ENCODE results near the gene PCIF1. TPM values are rescaled to one million over a fixed set of nuclear protein-coding genes. Genes with fewer than 3 reads are reported as not detected.

PCIF1 gene
- total RNA-seq, 1 donor from 2014 or later, result 13.0 TPM

GRCh38 chr20:45971425-45971674, 36.9 kb downstream of the PCIF1 start:
- H3K27ac Mint-ChIP-seq (ENCODE audit: unreplicated experiment), result no peak overlapping the region
- FAIRE-seq, result no peak
- Histone ChIP-seq H3K27me3 (ENCODE audit: insufficient read depth, low read length) (no peaks in the 10 kb centered on the region), H3K9ac (ENCODE audit: low read length) (peak overlapping the region; percentile 96), H3K9me3 (ENCODE audit: insufficient read depth, low read depth, low read length) (no peaks in the 10 kb centered on the region), H3K79me2 (ENCODE audit: insufficient read depth, low read length) (peaks cover 43% of the 10 kb centered on the region), H3K4me3 (ENCODE audit: insufficient read depth, low read depth, low read length) (peak overlapping the region; percentile 86), H3K4me1 (ENCODE audit: insufficient read depth, low read length) (peaks cover 36% of the 10 kb centered on the region), H3K27ac (ENCODE audit: low read depth, low read length) (peak overlapping the region; percentile 100), H2AFZ (ENCODE audit: low read depth, low read length) (peak overlapping the region; percentile 96), H3K4me2 (ENCODE audit: low read length) (peak overlapping the region; percentile 83), H4K20me1 (ENCODE audit: insufficient read depth, low read length) (peaks cover 32% of the 10 kb centered on the region), H3K36me3 (ENCODE audit: insufficient read depth, low read length) (peaks cover 20% of the 10 kb centered on the region)
- H3K9me3 Mint-ChIP-seq (ENCODE audit: unreplicated experiment), result no peaks in the 10 kb centered on the region
- no peak for TF ChIP-seq CTCF (IDR thresholded peaks at IDR 0.05; ENCODE audit: insufficient read depth, low read depth, low read length)
- TF ChIP-seq EZH2 (IDR thresholded peaks at IDR 0.05; ENCODE audit: insufficient read depth, low read length), result no peak
- no peaks in the 10 kb centered on the region for H3K36me3 Mint-ChIP-seq (ENCODE audit: low read depth, unreplicated experiment)
- peak overlapping the region; percentile 94 for H3K4me3 Mint-ChIP-seq (ENCODE audit: unreplicated experiment)
- H3K27me3 Mint-ChIP-seq (ENCODE audit: low read depth, unreplicated experiment), result no peaks in the 10 kb centered on the region
- DNase-seq (ENCODE audit: low read depth), result no peak
- peaks cover 17% of the 10 kb centered on the region for H3K4me1 Mint-ChIP-seq (ENCODE audit: low read depth, unreplicated experiment)

GRCh38 chr20:45971675-45972499, 37.4 kb downstream of the PCIF1 start, which contains the start of gene ZNF335:
TSS of gene ZNF335 (minus strand) at chr20:45972203. CDS start at chr20:45971410, 793 bp downstream.
- Mint-ChIP-seq H3K4me1 (ENCODE audit: low read depth, unreplicated experiment) (peaks cover 17% of the 10 kb centered on the region), H3K27ac (ENCODE audit: unreplicated experiment) (peak within 1 kb of the TSS; percentile 99), H3K9me3 (ENCODE audit: unreplicated experiment) (no peaks in the 10 kb centered on the region), H3K4me3 (ENCODE audit: unreplicated experiment) (peak within 1 kb of the TSS; percentile 94), H3K27me3 (ENCODE audit: low read depth, unreplicated experiment) (no peaks in the 10 kb centered on the region), H3K36me3 (ENCODE audit: low read depth, unreplicated experiment) (no peaks in the 10 kb centered on the region)
- H3K4me3 ChIP-seq (ENCODE audit: insufficient read depth, low read depth, low read length), result peak within 1 kb of the TSS; percentile 86
- H3K4me2 ChIP-seq (ENCODE audit: low read length), result peak within 1 kb of the TSS; percentile 83
- peak within 1 kb of the TSS; percentile 96 for H3K9ac ChIP-seq (ENCODE audit: low read length)
- H2AFZ ChIP-seq (ENCODE audit: low read depth, low read length), result peak within 1 kb of the TSS; percentile 96
- FAIRE-seq (no peak), DNase-seq (ENCODE audit: low read depth) (peak; percentile 91)
- H4K20me1 ChIP-seq (ENCODE audit: insufficient read depth, low read length), result peaks cover 32% of the 10 kb centered on the region
- no peaks in the 10 kb centered on the region for H3K9me3 ChIP-seq (ENCODE audit: insufficient read depth, low read depth, low read length)
- peaks cover 3% of the 10 kb centered on the region for H3K27me3 ChIP-seq (ENCODE audit: insufficient read depth, low read length)
- H3K4me1 ChIP-seq (ENCODE audit: insufficient read depth, low read length), result peaks cover 36% of the 10 kb centered on the region
- peaks cover 43% of the 10 kb centered on the region for H3K79me2 ChIP-seq (ENCODE audit: insufficient read depth, low read length)
- TF ChIP-seq EZH2 (IDR thresholded peaks at IDR 0.05; ENCODE audit: insufficient read depth, low read length) (no peak), CTCF (IDR thresholded peaks at IDR 0.05; ENCODE audit: insufficient read depth, low read depth, low read length) (no peak)
- peak within 1 kb of the TSS; percentile 100 for H3K27ac ChIP-seq (ENCODE audit: low read depth, low read length)
- peaks cover 17% of the 10 kb centered on the region for H3K36me3 ChIP-seq (ENCODE audit: insufficient read depth, low read length)

All from astrocyte (in vitro differentiated cells and primary cell).